ENCODE data around the gene FAM43A.

Gene FAM43A

DNA sequence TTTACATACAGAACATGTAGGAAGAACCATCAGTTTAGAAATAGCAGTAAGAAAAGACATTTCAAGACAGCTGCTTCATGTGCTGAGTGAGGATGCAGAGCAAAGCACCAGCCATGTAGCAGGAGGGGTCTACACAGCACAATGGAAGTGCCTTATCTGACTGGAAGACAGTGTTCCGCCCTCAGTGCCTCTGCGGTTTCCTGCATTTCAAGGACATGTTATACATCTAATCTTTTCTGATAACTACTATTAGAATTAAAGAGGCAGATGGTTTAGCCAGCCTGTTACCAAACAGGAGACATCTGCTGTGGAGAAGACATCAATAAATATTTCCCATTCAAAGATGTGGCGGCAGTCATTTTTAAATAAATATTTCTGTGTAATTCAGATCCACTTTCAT, 24.3 kb upstream of the FAM43A start:
- no peak for TF ChIP-seq CTCF (IDR thresholded peaks at IDR 0.05; ENCODE audit: unreplicated experiment in 3 of 3)

GRCh38 chr3:194661946-194662345, 23.7 kb upstream of the FAM43A start:
- no peak for TF ChIP-seq CTCF (IDR thresholded peaks at IDR 0.05; ENCODE audit: unreplicated experiment in 3 of 3)

More for the DNA sequence above, 24.3 kb upstream of the FAM43A start:
- no peaks in the 10 kb centered on the region for H3K4me1 Mint-ChIP-seq
- peaks cover 50% of the 10 kb centered on the region for H3K36me3 Mint-ChIP-seq (ENCODE audit: low read depth)
- H3K4me3 Mint-ChIP-seq, result no peak overlapping the region
- no peaks in the 10 kb centered on the region for H3K27me3 Mint-ChIP-seq (ENCODE audit: low read depth)
- H3K9me3 Mint-ChIP-seq, result no peaks in the 10 kb centered on the region
- no peak overlapping the region for H3K27ac Mint-ChIP-seq

DNA sequence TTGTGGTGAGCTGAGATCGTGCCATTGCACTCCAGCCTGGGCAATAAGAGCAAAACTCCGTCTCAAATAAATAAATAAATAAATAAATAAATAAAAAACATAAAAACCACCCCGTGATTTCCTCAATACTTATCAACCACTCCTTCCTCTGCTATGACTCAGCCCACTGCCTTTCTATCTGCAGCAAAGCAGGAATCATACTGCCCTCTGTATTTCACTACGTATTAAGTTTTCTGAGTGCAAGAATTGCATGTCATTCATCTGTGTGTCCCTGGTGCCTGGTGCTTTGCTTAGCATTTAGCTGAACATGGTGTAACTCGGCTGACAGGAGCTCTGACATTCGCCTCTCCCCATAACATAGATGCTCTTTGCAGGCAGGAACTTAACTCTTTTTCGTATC, 20.8 kb upstream of the FAM43A start:
- Mint-ChIP-seq H3K4me3 (no peak overlapping the region), H3K27me3 (ENCODE audit: low read depth) (no peaks in the 10 kb centered on the region), H3K9me3 (no peaks in the 10 kb centered on the region), H3K36me3 (ENCODE audit: low read depth) (peaks cover 44% of the 10 kb centered on the region), H3K27ac (no peak overlapping the region), H3K4me1 (no peaks in the 10 kb centered on the region)
- no peak for TF ChIP-seq CTCF (IDR thresholded peaks at IDR 0.05; ENCODE audit: unreplicated experiment in 3 of 3)

More at GRCh38 chr3:194661946-194662345, 23.7 kb upstream of the FAM43A start:
- H3K36me3 Mint-ChIP-seq (ENCODE audit: low read depth), result peaks cover 48% of the 10 kb centered on the region
- no peaks in the 10 kb centered on the region for H3K4me1 Mint-ChIP-seq
- H3K27me3 Mint-ChIP-seq (ENCODE audit: low read depth), result no peaks in the 10 kb centered on the region
- H3K27ac Mint-ChIP-seq, result peak overlapping the region in 1 of 3 experiments; percentile 38
- no peaks in the 10 kb centered on the region for H3K9me3 Mint-ChIP-seq
- no peak overlapping the region for H3K4me3 Mint-ChIP-seq

DNA sequence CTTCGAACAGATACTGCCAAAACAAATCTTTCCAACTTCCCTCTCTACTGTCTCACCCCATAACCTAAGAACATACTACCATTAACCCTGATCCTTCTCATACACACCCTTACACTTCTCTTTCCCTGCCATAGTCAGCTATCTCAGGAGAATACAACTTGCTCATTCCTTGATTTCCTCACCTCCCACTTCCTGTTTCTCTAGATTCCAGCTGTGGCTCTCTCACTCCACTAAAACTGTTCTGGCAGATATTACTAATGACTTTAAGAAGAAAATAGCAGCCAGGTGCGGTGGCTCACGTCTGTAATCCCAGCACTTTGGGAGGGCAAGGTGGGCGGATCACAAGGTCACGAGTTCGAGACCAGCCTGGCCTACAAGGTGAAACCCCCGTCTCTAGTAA, 18.3 kb upstream of the FAM43A start:
- TF ChIP-seq CTCF (IDR thresholded peaks at IDR 0.05; ENCODE audit: unreplicated experiment in 3 of 3), result no peak

DNA sequence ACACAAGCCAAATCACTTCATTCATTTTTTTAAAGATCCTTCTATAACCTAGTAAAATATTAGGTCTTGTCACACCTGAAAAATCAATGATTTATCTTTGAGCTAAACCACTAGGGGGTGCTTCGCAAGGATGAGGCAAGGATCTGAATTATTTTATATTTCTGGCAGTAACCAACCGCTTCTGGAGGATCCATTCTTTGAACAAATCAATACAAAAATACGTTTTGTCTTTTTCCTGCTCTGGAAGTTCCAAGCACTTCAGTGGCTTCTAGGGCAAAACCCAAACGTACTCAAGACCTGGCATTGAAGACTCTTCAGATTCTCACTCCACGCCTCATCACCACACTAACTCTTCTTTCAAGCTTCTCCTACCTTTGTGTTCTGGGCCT, 14.2 kb upstream of the FAM43A start:
- Mint-ChIP-seq H3K27ac (peak overlapping the region; percentile 100), H3K27me3 (ENCODE audit: low read depth) (peaks cover 20% of the 10 kb centered on the region), H3K36me3 (ENCODE audit: low read depth) (peaks cover 14% of the 10 kb centered on the region), H3K4me1 (peaks cover 10% of the 10 kb centered on the region), H3K4me3 (peak overlapping the region; percentile 97), H3K9me3 (no peaks in the 10 kb centered on the region)
- peak; percentile 62 to 80 (median 64) for TF ChIP-seq CTCF (IDR thresholded peaks at IDR 0.05; ENCODE audit: unreplicated experiment in 3 of 3)

More for the DNA sequence above, 18.3 kb upstream of the FAM43A start:
- Mint-ChIP-seq H3K27ac (no peak overlapping the region), H3K36me3 (ENCODE audit: low read depth) (peaks cover 41% of the 10 kb centered on the region), H3K9me3 (no peaks in the 10 kb centered on the region), H3K4me1 (peaks cover 5% of the 10 kb centered on the region), H3K27me3 (ENCODE audit: low read depth) (no peaks in the 10 kb centered on the region), H3K4me3 (no peak overlapping the region)
